Activated CD4-positive, alpha-beta T cell treated with anti-CD3 and anti-CD28 coated beads for 48 hours (primary cell): ENCODE results near the gene CSGALNACT2.
"Not testable (repeated sequence)": the region's sequence is repeated elsewhere in the genome, so short reads cannot be mapped to it uniquely, and the experiment has no call there.

Experiments used
- DNase-seq: peaks from one replicate; pipeline ENCODE4 v3.0.0-alpha.2; 2020

The CSGALNACT2 gene

DNA sequence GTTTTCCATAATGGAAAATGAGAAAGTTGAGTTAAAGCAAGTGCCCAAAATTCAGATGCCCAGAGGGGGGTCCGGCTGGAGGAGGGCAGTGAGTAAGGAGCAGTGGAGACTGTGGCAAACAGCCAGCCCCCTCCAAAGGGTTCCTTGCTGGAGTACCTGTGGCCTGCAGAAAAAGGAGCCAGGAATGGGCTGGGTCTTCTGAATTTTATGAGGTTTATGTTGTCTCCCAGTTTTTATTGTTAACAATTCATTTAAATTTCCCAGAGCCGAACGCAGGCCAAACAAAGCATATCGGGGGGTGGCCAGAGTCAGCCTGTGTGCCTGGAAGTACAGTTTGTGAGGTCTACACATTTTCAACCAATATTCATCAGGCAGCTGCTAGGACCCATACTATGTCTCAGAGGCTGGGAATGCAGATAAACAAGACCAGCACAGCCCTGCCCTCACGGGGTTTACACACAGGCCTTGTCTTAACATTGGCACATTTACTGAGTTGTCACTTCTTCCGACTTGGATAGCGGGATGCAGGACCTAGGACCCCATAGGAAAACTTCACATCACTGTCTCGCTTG is 12.9 kb upstream of the CSGALNACT2 start:
- no peak for DNase-seq

DNA sequence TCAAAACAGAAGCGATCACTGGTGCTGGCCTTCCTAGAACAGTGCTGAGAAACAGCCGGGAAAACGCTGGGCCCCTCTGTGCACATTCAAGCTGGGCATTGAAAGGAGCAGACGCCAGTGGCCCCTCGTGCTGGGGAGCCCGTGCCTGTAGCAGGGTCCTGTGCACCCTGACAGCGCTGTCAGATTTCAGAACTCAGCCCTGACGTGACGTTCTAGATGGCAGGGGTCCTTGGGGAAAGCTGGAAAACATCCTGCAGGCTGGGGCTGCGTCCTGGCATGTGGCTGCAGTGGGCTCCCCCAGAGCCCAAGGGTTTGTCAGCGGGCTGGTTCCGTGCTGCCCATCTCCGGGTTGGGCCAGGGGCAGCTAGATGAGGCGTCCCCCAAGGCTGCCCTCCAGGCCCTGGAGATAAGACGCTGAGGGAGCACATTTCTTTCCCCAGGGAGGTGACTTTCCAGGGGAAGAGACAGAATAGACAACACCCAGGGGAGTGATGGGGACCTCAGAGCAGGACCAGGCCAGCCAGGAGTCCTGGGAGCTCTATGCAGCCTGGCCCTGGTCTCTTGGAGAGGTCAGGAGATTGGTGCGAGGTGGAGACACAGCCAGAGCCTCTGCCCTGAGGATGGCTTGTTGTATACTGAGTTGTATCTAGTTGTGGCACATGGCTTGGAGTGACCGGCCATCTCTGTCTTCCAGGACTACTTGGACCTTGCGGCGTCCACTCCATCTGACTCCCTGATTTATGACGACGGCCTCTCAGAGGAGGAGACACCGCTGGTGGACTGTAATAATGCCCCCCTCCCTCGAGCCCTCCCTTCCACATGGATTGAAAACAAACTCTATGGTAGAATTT is 12.1 kb upstream of the CSGALNACT2 start:
- no peak for DNase-seq

DNA sequence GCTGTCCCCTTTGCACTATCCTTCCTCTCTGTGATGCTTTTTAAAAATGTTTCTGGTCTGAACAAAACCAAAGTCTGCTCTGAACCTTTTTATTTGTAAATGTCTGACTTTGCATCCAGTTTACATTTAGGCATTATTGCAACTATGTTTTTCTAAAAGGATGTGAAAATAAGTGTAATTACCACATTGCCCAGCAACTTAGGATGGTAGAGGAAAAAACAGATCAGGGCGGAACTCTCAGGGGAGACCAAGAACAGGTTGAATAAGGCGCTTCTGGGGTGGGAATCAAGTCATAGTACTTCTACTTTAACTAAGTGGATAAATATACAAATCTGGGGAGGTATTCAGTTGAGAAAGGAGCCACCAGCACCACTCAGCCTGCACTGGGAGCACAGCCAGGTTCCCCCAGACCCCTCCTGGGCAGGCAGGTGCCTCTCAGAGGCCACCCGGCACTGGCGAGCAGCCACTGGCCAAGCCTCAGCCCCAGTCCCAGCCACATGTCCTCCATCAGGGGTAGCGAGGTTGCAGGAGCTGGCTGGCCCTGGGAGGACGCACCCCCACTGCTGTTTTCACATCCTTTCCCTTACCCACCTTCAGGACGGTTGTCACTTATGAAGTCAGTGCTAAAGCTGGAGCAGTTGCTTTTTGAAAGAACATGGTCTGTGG is 11.4 kb upstream of the CSGALNACT2 start:
- DNase-seq: no peak

DNA sequence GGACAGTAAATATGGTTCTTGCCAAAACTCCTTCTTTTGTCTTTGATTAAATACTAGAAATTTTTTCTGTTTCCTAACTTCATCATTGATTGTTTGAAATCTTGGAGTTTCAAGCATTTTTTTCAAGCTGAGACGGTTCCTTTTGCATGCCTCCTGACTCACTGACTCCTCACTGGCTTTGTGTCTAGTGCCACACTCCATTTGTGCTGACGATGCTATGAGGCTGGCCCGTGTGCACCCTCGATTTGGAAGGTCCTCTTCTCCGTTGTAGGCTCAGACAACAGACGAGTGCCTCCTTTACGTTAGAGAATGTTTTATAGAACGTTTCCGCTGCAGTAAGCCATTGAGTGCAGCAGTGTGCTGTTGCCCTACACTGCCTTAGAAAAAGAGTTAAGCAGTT is 10.8 kb upstream of the CSGALNACT2 start:
- DNase-seq: no peak

GRCh38 chr10:43128331-43128730 is 9.9 kb upstream of the CSGALNACT2 start:
- DNase-seq: no peak

GRCh38 chr10:43128958-43129706 is 9.1 kb upstream of the CSGALNACT2 start:
- peak; percentile 41 for DNase-seq

DNA sequence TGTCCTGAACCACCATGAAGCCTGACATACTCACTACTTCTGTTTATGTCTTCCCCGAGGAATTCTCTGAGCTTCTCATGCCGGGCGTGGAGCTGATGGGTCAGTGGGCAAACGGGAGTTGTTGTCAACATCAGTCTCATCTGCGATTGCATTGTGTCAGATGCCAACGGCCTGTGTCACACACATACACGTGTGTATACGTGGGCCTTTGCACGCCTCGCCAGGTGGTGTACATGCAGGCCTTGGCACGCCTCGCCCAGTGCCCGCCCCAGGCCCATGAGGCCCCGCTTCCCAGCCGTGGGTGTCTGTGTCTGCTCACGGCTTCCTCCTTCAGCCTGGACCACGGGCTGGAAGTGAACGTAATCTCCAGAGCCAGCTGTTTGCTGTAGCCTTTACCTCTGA is 7.5 kb upstream of the CSGALNACT2 start:
- DNase-seq: no peak

GRCh38 chr10:43131256-43131655 is 7.0 kb upstream of the CSGALNACT2 start:
- DNase-seq: no peak

DNA sequence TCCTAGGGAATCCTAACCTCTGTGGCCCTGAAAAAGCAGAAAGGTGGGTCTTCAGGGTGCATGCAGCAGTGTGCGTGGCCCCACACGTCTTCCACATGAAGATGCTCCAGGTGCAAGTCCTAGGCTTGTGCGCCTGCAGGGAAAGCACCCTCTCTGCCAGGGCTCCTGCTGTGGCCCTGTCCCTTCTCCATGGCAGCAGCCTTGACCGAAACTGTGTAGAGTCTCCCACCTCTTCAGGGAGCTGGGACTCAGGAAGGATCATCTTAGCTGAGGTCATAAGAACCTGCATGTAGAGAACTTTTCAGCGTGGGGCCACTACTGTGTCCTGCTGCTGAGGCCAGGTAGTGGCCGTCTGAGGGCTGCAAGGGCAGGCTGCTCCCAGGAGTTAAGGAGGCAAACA is 6.3 kb upstream of the CSGALNACT2 start:
- no peak for DNase-seq

DNA sequence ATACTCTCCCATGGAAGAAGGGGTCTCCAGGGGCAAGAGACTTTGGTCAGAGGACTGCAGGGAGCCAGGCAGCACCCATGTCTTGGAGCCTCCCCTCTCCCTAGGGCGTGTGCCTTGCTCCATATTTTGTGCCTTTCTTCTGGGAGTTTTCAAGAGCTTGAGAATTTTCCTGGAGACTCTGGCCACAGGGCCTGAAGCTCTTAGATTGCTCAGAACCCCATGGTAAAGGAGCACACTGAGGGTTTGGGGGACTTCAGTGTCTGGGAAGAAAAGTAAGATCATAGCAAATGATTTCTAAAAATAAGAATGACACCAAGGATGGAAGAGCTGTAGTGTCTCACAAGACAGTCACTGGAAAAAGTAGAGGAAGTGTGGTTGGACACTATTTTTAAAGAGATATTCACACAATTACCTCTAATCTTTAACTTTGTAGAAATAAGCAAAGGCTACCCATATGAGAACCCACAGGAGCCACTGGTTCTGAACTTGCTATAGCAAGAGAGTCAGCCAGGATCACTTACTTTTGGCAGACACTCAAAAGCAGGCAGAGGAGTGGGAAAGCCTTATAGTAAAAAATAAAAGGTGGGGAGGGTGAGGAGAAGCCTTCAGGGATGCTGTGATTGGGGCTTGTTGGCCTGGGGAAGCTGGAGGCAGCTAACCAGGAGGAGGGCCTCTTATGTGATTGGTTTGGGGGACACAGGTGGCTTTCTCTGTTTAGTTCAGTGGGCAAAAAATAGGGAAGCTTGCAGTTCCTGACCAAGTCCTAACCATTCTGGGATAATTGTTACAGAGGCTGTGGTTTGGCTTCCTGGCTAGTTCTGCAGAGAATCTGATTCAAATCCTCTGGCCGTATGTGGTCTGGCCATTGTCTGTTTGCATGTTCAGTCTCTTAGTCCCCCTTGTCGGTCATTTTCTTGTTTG is 5.1 kb upstream of the CSGALNACT2 start:
- no peak for DNase-seq

DNA sequence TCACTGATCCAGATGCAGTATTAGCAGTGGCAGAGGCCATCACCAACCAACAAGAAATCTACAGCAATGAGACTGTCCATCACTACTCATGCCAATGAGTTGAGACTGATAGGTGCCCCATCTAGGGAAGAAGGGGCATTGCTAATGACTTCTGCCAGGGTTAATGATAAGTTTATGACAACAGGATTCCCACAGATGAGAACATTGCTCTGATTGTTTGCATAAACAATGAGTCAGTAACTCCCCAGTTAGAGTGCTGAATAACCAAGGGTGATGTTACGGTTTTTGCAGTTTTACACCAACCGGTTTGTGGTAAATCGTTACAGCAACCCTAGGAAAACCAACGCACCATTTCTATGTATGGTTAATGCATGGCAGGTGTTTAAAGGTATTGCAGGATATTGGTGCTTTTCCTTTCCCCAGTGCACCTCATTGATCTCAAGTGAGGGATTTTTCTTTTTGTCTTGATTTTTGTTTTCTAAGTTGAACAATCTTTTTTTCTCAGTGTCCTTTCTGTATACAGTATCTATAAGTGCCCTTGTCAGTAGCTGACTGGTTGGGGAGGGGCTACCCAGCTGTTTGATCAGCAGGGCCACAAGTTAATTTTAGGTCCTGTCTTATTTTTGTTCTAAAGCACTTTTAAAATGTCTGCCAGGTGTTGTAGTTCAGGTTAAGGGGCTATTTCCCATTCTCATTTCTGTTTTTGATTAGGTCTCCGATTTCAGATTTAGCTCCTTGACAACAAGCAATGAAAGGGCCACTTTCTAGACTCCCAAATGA is 3.9 kb upstream of the CSGALNACT2 start:
- DNase-seq: no peak

DNA sequence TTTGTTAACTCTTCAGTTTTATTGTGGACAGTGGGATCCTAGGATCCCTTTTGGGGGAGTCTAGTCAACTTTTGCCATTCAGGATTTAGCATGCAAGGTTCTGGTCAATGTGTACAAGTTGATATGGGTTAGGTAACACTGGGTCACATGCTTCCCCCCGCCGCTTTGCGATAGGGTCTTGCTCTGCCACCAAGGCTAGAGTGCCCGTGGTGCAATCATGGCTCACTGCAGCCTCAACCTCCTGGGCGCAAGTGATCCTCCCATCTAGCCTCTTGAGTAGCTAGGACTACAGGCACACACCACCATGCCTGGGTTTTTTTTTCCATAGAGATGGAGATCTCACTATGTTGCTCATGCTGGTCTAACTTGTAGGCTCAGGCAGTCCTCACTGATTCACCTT is 3.2 kb upstream of the CSGALNACT2 start:
- no peak for DNase-seq

- DNase-seq: no peak
Observed at GRCh38 chr10:43135656-43136055, 2.6 kb upstream of the CSGALNACT2 start.

DNA sequence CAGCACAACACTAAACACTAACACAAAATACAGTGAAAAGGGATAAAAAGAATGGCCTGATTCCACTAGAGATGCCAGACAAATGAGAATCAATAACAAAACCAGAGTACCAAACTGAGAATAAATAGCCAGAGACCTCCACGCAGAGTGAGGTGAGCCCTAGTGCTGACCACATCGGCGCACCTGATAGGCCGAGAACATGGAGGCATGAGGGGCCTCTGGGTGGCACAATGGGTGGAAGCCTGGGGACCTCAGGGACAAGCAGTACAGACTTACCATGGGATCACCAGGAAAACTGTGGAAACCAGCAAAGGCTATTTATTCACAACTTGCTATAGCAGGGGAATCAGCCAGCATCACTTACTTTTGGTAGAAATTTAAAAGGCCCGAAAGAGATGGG is 1.8 kb upstream of the CSGALNACT2 start:
- DNase-seq: no peak

DNA sequence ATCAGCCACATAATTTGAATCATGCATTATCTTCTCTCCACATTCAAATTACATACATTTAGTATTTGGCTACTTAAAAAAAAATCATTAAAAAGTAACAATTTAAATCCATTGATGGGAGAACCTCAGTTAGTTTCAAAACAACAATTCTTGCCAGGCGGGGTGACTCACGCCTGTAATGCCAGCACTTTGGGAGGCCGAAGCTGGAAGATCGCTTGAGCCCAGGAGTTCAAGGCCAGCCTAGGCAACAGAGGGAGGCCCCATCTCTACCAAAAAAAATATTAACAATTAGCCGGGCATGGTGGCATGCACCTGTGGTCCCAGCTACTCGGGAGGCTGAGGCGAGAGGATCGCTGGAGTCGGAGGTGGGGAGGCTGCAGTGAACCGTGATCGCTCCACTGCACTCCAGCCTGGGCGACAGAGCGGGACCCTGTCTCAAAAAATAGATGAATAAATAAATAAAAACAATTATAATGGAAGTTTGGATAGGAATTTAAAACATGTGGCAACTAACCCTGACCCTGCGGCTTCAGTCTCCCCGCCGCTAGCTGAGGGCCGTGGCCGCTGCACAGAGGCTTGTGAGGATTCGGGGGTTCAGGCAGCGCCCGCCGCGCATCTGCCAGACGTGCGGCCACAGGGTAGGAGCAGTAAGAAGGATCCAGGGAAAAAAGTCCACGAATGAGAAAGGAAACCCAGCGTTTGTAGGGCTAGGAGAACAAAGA is 1.1 kb upstream of the CSGALNACT2 start:
- no peak for DNase-seq

- peak; percentile 54 for DNase-seq
Observed at GRCh38 chr10:43137717-43138020, 576 bp upstream of the CSGALNACT2 start.

GRCh38 chr10:43138757-43139241 is 554 bp downstream of the CSGALNACT2 start:
- DNase-seq: peak; percentile 72

DNA sequence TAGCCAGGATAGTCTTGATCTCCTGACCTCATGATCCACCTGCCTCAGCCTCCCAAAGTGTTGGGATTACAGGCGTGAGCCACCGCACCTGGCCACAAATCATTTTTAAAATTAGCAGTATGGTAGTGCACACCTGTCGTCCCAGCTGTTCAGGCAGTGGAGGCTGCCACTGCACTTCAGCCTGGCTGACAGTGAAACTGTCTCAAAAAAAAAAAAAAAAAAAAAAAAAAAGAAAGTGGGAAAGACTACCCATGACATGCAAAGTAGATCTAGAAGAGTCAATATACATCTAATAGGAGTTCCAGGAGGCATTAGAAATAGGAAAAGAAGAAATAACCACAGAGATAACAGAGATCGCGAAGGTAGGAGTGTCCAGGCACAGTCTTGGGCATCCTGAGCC is 3.2 kb downstream of the CSGALNACT2 start:
- no peak for DNase-seq

- DNase-seq: no peak
Observed at GRCh38 chr10:43145311-43145710, 7.1 kb downstream of the CSGALNACT2 start.

DNA sequence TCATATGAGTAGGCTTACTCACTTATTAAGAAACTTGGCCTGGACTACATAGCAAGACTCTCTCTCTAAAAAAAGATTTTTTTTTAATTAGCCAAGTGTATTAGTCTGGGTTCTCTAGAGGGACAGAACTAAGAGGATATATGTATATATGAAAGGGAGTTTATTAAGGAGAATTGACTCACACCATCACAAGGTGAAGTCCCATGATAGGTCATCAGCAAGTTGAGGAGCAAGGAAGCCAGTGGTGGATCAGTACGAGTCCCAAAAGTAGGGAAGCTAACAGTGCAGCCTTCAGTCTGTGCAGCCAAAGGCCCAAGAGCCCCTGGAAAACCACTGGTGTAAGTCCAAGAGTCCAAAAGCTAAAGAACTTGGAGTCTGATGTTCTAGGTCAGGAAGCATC is 7.7 kb downstream of the CSGALNACT2 start:
- not testable (repeated sequence) for DNase-seq

DNA sequence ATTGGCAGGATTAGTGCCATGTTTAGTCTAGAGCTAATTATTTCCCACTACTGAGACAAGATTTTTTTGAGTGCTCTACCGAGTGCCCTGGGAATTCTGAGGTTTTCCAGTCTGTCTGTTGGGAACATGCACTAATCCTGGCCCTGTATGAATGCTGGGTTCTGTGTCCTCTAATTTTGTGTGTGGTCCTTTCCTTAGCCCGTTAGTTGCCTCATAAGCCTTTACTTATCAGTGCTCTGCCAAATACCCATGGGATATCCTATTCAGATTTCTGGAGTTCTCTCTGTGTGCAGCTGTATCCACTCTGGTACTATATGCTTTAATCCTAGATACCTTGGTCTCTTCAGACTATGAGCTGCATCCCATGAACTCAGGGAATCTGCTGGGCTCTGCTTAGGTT is 13.1 kb downstream of the CSGALNACT2 start:
- DNase-seq: no peak
